GM19025 (cell line): ENCODE measurements around the gene PLA2G4A.

Experiments
- ATAC-seq: cut with Tn5 transposase; IDR thresholded peaks from one replicate; pipeline ENCODE4 v1.9.1; 2021; ENCODE audit warnings: mild to moderate bottlenecking, low read depth, moderate library complexity; ENCODE audit not compliant: unreplicated experiment

The PLA2G4A gene

GRCh38 chr1:186829686-186830587 lies 1.2 kb downstream of the PLA2G4A start:
- no peak for ATAC-seq

GRCh38 chr1:186831168-186831567 lies 2.4 kb downstream of the PLA2G4A start:
- no peak for ATAC-seq

- ATAC-seq, result no peak
Measured at GRCh38 chr1:186834399-186834958, 5.7 kb downstream of the PLA2G4A start.

- no peak for ATAC-seq
Measured at GRCh38 chr1:186835448-186835847, 6.7 kb downstream of the PLA2G4A start.

- ATAC-seq, result no peak
Measured at GRCh38 chr1:186837806-186838205, 9.1 kb downstream of the PLA2G4A start.

GRCh38 chr1:186838380-186839040 lies 9.8 kb downstream of the PLA2G4A start:
- no peak for ATAC-seq

GRCh38 chr1:186839041-186839400 lies 10.3 kb downstream of the PLA2G4A start:
- no peak for ATAC-seq

- no peak for ATAC-seq
Measured at GRCh38 chr1:186841599-186841998, 12.8 kb downstream of the PLA2G4A start.

GRCh38 chr1:186842547-186842946 lies 13.8 kb downstream of the PLA2G4A start:
- no peak for ATAC-seq

GRCh38 chr1:186843226-186843625 lies 14.5 kb downstream of the PLA2G4A start:
- no peak for ATAC-seq

GRCh38 chr1:186843931-186844330 lies 15.2 kb downstream of the PLA2G4A start:
- ATAC-seq, result no peak

GRCh38 chr1:186845576-186846210 lies 16.9 kb downstream of the PLA2G4A start:
- no peak for ATAC-seq

GRCh38 chr1:186848509-186849130 lies 19.9 kb downstream of the PLA2G4A start:
- no peak for ATAC-seq

- peak; percentile 87 for ATAC-seq
Measured at GRCh38 chr1:186849271-186849671, 20.5 kb downstream of the PLA2G4A start.

GRCh38 chr1:186849826-186850225 lies 21.1 kb downstream of the PLA2G4A start:
- peak; percentile 30 for ATAC-seq

GRCh38 chr1:186854102-186854501 lies 25.4 kb downstream of the PLA2G4A start:
- no peak for ATAC-seq

- no peak for ATAC-seq
Measured at GRCh38 chr1:186858923-186859322, 30.2 kb downstream of the PLA2G4A start.

GRCh38 chr1:186859995-186860394 lies 31.2 kb downstream of the PLA2G4A start:
- ATAC-seq, result no peak

GRCh38 chr1:186864296-186864695 lies 35.5 kb downstream of the PLA2G4A start:
- no peak for ATAC-seq

- ATAC-seq, result peak; percentile 64
Measured at GRCh38 chr1:186865253-186865652, 36.5 kb downstream of the PLA2G4A start.

- ATAC-seq, result no peak
Measured at GRCh38 chr1:186865857-186866256, 37.1 kb downstream of the PLA2G4A start.
